Hematopoietic multipotent progenitor cell treated with erythropoietin and hydrocortisone succinate and interleukin-3 and kit ligand, for 8 days (in vitro differentiated cells): Measurements from ENCODE around the gene HMG20B.

Source experiments
- DNase-seq: peaks from one replicate; pipeline ENCODE4 v3.0.0-alpha.2; 2015

HMG20B gene

GRCh38 chr19:3537438-3538240 is 35.1 kb upstream of the HMG20B start:
- no peak for DNase-seq

- no peak for DNase-seq
These were observed 34.4 kb upstream of the HMG20B start for GRCh38 chr19:3538258-3538929.

GRCh38 chr19:3538965-3539755 is 33.6 kb upstream of the HMG20B start, which contains the start of gene TEKTIP1:
TSS of gene TEKTIP1 (plus strand) at chr19:3539174. CDS start at chr19:3539178, 4 bp downstream.
- no peak for DNase-seq

- DNase-seq = no peak
These were observed 33.0 kb upstream of the HMG20B start for GRCh38 chr19:3539756-3540118.

GRCh38 chr19:3543150-3544057 is 29.3 kb upstream of the HMG20B start:
- no peak for DNase-seq

- DNase-seq = no peak
These were observed 28.7 kb upstream of the HMG20B start for GRCh38 chr19:3544058-3544376.

- DNase-seq = peak; percentile 63
These were observed 27.7 kb upstream of the HMG20B start for GRCh38 chr19:3544742-3545668.

- no peak for DNase-seq
These were observed 27.1 kb upstream of the HMG20B start for GRCh38 chr19:3545669-3546034.

- DNase-seq = no peak
These were observed 26.6 kb upstream of the HMG20B start for GRCh38 chr19:3546119-3546518.

- DNase-seq = peak; percentile 39
These were observed 25.4 kb upstream of the HMG20B start for GRCh38 chr19:3547301-3547731.

- DNase-seq = no peak
These were observed 24.9 kb upstream of the HMG20B start for GRCh38 chr19:3547767-3548282.

- no peak for DNase-seq
These were observed 24.1 kb upstream of the HMG20B start for GRCh38 chr19:3548606-3549005.

- no peak for DNase-seq
These were observed 22.9 kb upstream of the HMG20B start for GRCh38 chr19:3549816-3550215.

- DNase-seq = no peak
These were observed 21.6 kb upstream of the HMG20B start for GRCh38 chr19:3550947-3551791.

- DNase-seq = no peak
These were observed 21.0 kb upstream of the HMG20B start for GRCh38 chr19:3551792-3552095.

GRCh38 chr19:3554254-3555083 is 18.3 kb upstream of the HMG20B start:
- DNase-seq = no peak

GRCh38 chr19:3555653-3556422 is 16.9 kb upstream of the HMG20B start:
- DNase-seq = no peak

- no peak for DNase-seq
These were observed 16.2 kb upstream of the HMG20B start for GRCh38 chr19:3556423-3556977.
